Hepatocyte (in vitro differentiated cells): ENCODE measurements around the gene MAG. TPM values are rescaled to one million over a fixed set of nuclear protein-coding genes. Genes with fewer than 3 reads are reported as not detected.

Experiments
- DNase-seq: peaks from one replicate; pipeline ENCODE4 v3.0.0-alpha.2; 2016; ENCODE audit warnings: low spot score
- H2AFZ ChIP-seq: fragments of 200-600 bp; sonication (generic); 2 replicates; pipeline ENCODE4 v1.6.0; 2016; ENCODE audit warnings: antibody characterized with exemption, mild to moderate bottlenecking
- H3K27ac ChIP-seq: fragments of 200-600 bp; sonication (generic); 2 replicates; pipeline ENCODE4 v1.5.1; 2016; ENCODE audit warnings: mild to moderate bottlenecking
- H3K27me3 ChIP-seq: fragments of 200-600 bp; sonication (generic); 2 replicates; pipeline ENCODE4 v1.6.1; 2016
- H3K36me3 ChIP-seq: fragments of 200-600 bp; sonication (generic); replicated peaks from 2 replicates; pipeline ENCODE4 v1.5.1; 2016; ENCODE audit warnings: low read depth; ENCODE audit not compliant: insufficient read depth
- H3K4me1 ChIP-seq: fragments of 200-600 bp; sonication (generic); 2 replicates; pipeline ENCODE4 v1.5.1; 2016; ENCODE audit warnings: mild to moderate bottlenecking, moderate library complexity; ENCODE audit not compliant: insufficient read depth
- H3K4me2 ChIP-seq: fragments of 200-600 bp; sonication (generic); 2 replicates; pipeline ENCODE4 v1.6.0; 2016
- H3K4me3 ChIP-seq: fragments of 200-600 bp; sonication (generic); 2 replicates; pipeline ENCODE4 v1.5.1; 2016; ENCODE audit warnings: mild to moderate bottlenecking
- H3K79me2 ChIP-seq: fragments of 200-600 bp; sonication (generic); 2 replicates; pipeline ENCODE4 v1.6.0; 2017; ENCODE audit warnings: mild to moderate bottlenecking
- H3K9me2 ChIP-seq: fragments of 200-600 bp; sonication (generic); replicated peaks from 2 replicates; pipeline ENCODE4 v1.6.0; 2017; ENCODE audit warnings: mild to moderate bottlenecking; ENCODE audit not compliant: insufficient read depth
- H3K9me3 ChIP-seq: fragments of 200-600 bp; sonication (generic); 2 replicates; pipeline ENCODE4 v1.5.1; 2016; ENCODE audit warnings: low read depth, mild to moderate bottlenecking
- H4K20me1 ChIP-seq: fragments of 200-600 bp; sonication (generic); 2 replicates; pipeline ENCODE4 v1.6.0; 2016; ENCODE audit warnings: mild to moderate bottlenecking; ENCODE audit not compliant: insufficient read depth, poor library complexity, severe bottlenecking
- EZH2 ChIP-seq: fragments of 200-600 bp; sonication (generic); IDR thresholded peaks from 2 replicates; pipeline ENCODE4 v1.6.1; 2016; ENCODE audit warnings: antibody characterized with exemption, mild to moderate bottlenecking, borderline replicate concordance
- EZH2phosphoT487 ChIP-seq: fragments of 200-600 bp; sonication (generic); IDR thresholded peaks from one replicate; pipeline ENCODE4 v1.6.1; 2018; ENCODE audit warnings: antibody characterized with exemption, mild to moderate bottlenecking, low read depth, moderate library complexity; ENCODE audit not compliant: unreplicated experiment, severe bottlenecking
- WGBS: methylation state at CpG from one replicate; pipeline ENCODE4 v1.1.6; 2016; ENCODE audit warnings: low lambda C conversion rate; ENCODE audit errors: missing lambda C conversion rate; 5-methylcytosine and 5-hydroxymethylcytosine counted together
- polyA plus RNA-seq: library from polyadenylated mRNA; unstranded; fragments of >200 nt; fragmentation: Nextera tagmentation; extraction: Ambion mirVana; gene quantifications from 2 replicates; pipeline ENCODE4 v1.2.1, GENCODE V29; 2016
- total RNA-seq: library from RNA; depleted of rRNA; stranded (reverse); fragments of >200 nt; gene quantifications from 2 replicates; pipeline ENCODE4 v1.2.3, GENCODE V29; 2014
- TF ChIP-seq, protein P1 (sequence below): fragments of 200-600 bp; sonication (generic); IDR thresholded peaks from 2 replicates; pipeline ENCODE4 v1.5.1; 2016; ENCODE audit warnings: antibody characterized with exemption, mild to moderate bottlenecking; ENCODE audit not compliant: poor library complexity

Gene MAG
- total and polyA plus RNA-seq, 2 experiments from 2014 or later = 0.47 TPM; not detected in 1

- no peak for DNase-seq
- H3K9me3 ChIP-seq = no peaks in the 10 kb centered on the region
- H3K4me2 ChIP-seq = no peak overlapping the region
- H3K36me3 ChIP-seq = no peaks in the 10 kb centered on the region
- H3K27me3 ChIP-seq = no peaks in the 10 kb centered on the region
- WGBS = 97% methylated on average over 16 of the region's 16 CpGs
- peaks cover 24% of the 10 kb centered on the region for H3K79me2 ChIP-seq
- peaks cover 10% of the 10 kb centered on the region for H4K20me1 ChIP-seq
- H2AFZ ChIP-seq = no peak overlapping the region
- H3K4me3 ChIP-seq = no peak overlapping the region
- TF ChIP-seq EZH2 (no peak), EZH2phosphoT487 (no peak)
- H3K4me1 ChIP-seq = peaks cover 5% of the 10 kb centered on the region
- no peaks in the 10 kb centered on the region for H3K9me2 ChIP-seq
- H3K27ac ChIP-seq = no peak overlapping the region
Measured at GRCh38 chr19:35272122-35272719, 19.7 kb upstream of the MAG start.

- H3K4me1 ChIP-seq = peaks cover 5% of the 10 kb centered on the region
- peaks cover 21% of the 10 kb centered on the region for H3K79me2 ChIP-seq
- no peaks in the 10 kb centered on the region for H3K27me3 ChIP-seq
- no peaks in the 10 kb centered on the region for H3K9me2 ChIP-seq
- no peak overlapping the region for H3K27ac ChIP-seq
- H3K4me2 ChIP-seq = no peak overlapping the region
- H3K9me3 ChIP-seq = no peaks in the 10 kb centered on the region
- no peaks in the 10 kb centered on the region for H3K36me3 ChIP-seq
- WGBS = 92% methylated on average over 10 of the region's 10 CpGs
- no peak overlapping the region for H3K4me3 ChIP-seq
- DNase-seq = no peak
- H4K20me1 ChIP-seq = peaks cover 10% of the 10 kb centered on the region
- TF ChIP-seq EZH2phosphoT487 (no peak), EZH2 (no peak)
- TF ChIP-seq, protein P1, sequence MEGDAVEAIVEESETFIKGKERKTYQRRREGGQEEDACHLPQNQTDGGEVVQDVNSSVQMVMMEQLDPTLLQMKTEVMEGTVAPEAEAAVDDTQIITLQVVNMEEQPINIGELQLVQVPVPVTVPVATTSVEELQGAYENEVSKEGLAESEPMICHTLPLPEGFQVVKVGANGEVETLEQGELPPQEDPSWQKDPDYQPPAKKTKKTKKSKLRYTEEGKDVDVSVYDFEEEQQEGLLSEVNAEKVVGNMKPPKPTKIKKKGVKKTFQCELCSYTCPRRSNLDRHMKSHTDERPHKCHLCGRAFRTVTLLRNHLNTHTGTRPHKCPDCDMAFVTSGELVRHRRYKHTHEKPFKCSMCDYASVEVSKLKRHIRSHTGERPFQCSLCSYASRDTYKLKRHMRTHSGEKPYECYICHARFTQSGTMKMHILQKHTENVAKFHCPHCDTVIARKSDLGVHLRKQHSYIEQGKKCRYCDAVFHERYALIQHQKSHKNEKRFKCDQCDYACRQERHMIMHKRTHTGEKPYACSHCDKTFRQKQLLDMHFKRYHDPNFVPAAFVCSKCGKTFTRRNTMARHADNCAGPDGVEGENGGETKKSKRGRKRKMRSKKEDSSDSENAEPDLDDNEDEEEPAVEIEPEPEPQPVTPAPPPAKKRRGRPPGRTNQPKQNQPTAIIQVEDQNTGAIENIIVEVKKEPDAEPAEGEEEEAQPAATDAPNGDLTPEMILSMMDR = no peak
- H2AFZ ChIP-seq = no peak overlapping the region
Measured at GRCh38 chr19:35272954-35273649, 18.9 kb upstream of the MAG start.

- no peak overlapping the region for H3K27ac ChIP-seq
- peaks cover 5% of the 10 kb centered on the region for H3K4me1 ChIP-seq
- TF ChIP-seq, protein P1 = no peak
- TF ChIP-seq EZH2 = no peak
- TF ChIP-seq EZH2phosphoT487 = no peak
- no peaks in the 10 kb centered on the region for H3K9me3 ChIP-seq
- H3K36me3 ChIP-seq = no peaks in the 10 kb centered on the region
- no peaks in the 10 kb centered on the region for H3K9me2 ChIP-seq
- no peak overlapping the region for H2AFZ ChIP-seq
- H3K27me3 ChIP-seq = no peaks in the 10 kb centered on the region
- H3K4me3 ChIP-seq = no peak overlapping the region
- no peak overlapping the region for H3K4me2 ChIP-seq
- WGBS = 84% methylated on average over 14 of the region's 14 CpGs
- H4K20me1 ChIP-seq = peaks cover 10% of the 10 kb centered on the region
- DNase-seq = no peak
- H3K79me2 ChIP-seq = peaks cover 21% of the 10 kb centered on the region
Measured at GRCh38 chr19:35273686-35274259, 18.2 kb upstream of the MAG start.

DNA sequence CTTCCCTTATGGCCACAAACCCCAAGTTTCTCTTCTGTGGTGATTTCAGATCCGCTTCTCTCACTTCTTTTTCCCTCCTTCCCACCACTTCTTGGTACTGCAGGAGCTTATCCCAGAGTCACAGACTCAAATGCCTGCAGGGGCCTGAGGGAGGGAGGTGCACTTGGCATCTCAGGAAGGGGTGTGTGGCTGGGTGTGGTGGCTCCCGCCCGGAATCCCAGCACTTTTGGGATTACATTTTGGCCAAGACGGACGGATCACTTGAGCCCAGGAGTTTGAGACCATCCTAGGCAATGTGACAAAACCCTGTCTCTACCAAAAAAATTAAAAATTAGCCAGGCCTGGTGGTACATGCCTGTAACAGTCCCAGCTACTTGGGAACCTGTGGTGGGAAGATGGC lies 17.6 kb upstream of the MAG start:
- Histone ChIP-seq H3K79me2 (peaks cover 21% of the 10 kb centered on the region), H3K36me3 (no peaks in the 10 kb centered on the region), H3K4me1 (peaks cover 5% of the 10 kb centered on the region), H3K9me3 (no peaks in the 10 kb centered on the region), H3K4me2 (no peak overlapping the region), H3K4me3 (no peak overlapping the region), H3K27ac (no peak overlapping the region), H3K27me3 (no peaks in the 10 kb centered on the region), H4K20me1 (peaks cover 10% of the 10 kb centered on the region), H3K9me2 (no peaks in the 10 kb centered on the region), H2AFZ (no peak overlapping the region)
- over 99% methylated on average over 5 of the region's 5 CpGs for WGBS
- DNase-seq = no peak
- TF ChIP-seq, protein P1 = no peak
- TF ChIP-seq EZH2phosphoT487 (no peak), EZH2 (no peak)
